IPS-NIHi7 (cell line): ENCODE measurements around the gene ZBTB42.
"Not testable (repeated sequence)": the region's sequence is repeated elsewhere in the genome, so short reads cannot be mapped to it uniquely, and the experiment has no call there.

ENCODE experiments used
- DNase-seq: peaks from one replicate; pipeline ENCODE4 v3.0.0; 2012; ENCODE audit warnings: mixed read lengths; ENCODE audit errors: extremely low spot score

Gene ZBTB42

DNA sequence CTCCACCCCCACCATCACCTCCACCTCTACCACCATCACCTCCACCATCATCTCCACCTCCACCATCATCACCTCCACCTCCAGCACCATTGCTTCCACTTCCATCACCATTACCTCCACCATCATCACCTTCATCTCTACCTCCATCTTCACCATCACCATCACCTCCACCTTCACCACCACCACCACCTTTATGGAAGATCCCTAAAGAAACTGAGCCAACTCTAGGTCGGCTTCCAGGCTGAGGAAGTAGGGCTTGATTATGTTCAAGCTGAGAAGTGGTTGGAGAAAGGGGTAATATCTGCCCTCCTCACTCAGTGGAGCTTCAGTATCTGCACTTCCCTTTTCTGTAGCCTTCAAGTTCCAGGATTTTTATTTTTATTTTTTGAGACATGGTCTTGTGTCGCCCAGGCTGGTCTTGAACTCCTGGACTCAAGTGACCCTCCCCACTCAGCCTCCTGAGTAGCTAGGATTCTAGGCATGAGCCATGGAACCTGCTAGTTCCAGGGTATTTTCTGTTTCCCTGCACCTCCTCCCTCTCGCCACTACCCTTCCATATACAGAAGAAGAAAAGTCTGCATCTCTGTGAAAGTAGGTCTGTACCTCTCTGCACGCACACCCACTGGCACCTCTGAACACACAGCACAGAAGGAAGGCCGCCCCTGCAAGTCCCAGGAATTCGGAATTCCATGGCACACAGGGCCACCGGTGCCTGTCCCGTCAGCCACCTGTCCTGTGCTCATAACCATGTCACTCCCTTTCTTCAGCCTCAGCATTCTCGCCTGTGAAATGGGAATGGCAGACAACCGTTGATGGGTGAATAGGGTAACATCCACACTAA lies 5.9 kb downstream of the ZBTB42 start:
- no peak for DNase-seq

DNA sequence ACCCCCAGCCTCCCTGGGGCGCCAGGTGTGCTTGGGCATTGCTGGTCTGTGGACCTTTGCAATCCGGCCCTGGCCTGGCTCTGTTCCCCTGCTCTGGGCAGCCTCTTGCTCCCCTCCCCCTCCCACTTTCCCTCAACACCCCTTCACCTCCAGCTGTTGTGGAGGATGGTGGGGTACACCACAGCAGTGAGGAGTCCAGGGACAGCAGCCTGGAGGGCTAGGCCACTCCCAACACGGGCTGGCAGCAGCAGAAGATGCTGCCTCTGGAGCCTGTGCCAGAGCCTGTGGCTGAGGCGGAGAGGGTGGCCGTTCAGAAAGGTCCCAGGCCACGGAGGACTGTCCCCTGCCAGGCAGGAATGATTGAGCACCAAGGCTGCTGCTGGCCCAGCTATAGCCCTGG lies 7.6 kb downstream of the ZBTB42 start:
- DNase-seq: no peak

DNA sequence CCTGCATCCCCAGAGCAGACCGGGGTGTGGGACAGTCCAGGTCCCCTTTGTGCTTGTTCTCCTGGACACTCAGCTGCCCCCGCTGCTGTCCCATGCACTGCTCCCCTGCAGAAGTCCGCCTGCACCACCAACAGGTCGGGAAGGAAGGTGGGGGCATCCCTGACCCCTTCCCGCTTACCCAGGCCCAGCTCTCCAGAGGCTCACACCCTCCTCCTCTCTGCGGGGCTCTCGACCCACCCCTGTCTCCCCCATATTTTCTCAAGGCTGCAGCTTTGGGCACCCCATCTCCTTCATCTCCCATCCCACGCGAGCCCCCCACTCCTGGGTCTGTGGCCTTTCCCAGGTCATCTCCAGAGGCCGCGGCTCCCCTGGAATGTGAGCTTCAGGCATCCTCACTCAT lies 9.4 kb downstream of the ZBTB42 start:
- DNase-seq: no peak

DNA sequence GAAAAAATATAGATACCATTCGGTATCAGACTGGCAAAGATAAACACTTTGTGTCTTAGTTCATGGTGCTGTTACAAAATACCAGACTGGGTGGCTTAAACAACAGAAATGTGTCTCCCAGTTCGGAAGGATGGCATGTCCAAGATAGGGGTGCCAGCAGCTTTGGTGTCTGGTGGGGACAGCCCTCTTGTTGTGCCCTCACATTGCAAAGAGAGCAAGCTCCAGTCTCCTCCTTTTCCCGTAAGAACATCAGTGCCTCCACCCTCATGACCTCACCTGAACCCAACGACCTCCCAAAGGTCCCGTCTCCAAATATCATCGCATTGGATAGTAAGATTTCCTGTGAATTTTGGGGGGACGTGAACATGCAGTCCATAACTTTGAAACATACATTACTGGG lies 12.4 kb downstream of the ZBTB42 start:
- no peak for DNase-seq

DNA sequence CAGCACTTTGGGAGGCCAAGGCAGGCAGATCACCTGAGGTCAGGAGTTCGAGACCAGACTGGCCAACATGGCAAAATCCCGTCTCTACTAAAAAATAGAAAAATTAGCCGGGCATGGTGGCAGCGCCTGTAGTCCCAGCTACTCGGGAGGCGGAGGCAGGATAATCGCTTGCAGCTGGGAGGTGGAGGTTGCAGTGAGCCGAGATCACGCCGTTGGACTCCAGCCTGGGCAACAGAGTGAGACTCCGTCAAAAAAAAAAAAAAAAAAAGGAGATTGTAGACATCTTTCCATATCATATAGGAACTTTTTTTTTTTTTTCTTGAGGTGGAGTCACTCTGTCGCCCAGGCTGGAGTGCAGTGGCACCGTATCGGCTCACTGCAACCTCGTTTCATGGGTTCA lies 13.8 kb downstream of the ZBTB42 start:
- not testable (repeated sequence) for DNase-seq

DNA sequence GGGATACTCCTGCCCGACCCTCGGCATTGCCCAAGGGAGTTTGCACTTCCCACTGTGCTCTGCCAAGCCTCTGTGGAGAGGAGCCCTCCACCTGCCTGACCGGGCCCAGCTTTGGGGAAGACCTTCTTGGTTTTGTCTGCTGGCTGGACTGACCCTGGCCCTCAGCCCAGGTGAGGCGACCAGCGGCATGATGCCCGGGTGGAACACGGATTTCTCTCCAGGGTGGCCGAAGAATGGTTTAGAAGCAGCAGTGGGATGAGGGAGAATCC lies 15.6 kb downstream of the ZBTB42 start:
- no peak for DNase-seq

DNA sequence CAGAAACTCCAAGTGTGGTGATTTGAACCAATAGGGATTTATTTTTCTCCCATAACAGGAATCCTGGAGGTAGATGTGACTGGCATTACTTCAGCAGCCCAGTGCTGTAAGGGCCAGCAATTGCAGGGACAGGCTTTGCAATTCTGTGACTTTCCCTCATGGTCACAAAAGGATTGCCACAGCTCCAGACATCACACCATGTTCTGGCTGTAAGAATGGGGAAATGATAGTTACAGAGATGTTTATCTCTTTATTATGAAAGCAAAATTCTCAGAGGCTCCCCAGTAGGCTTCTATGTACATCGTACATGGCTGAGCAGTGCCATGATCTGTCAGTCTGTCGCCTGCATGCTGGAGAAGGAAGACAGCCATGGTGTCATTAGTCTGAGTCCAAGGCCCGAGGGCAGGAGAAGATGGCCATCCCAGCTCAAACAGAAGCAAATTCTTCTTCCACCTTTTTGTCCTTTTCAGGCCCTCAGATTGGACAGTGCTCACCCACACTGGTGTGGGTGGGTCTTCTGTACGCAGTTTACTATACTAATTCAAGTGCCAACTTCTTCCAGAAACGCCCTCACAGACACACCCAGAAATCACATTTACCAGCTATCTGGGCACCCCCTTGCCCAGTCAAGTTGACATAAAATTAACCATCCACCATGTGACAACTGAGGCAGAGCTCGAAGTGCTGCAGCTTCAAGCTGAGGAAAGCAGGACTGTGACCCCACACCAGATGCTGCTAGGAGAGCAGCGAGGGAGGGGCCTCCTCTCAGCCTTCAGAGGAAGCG lies 17.2 kb downstream of the ZBTB42 start:
- DNase-seq: no peak

DNA sequence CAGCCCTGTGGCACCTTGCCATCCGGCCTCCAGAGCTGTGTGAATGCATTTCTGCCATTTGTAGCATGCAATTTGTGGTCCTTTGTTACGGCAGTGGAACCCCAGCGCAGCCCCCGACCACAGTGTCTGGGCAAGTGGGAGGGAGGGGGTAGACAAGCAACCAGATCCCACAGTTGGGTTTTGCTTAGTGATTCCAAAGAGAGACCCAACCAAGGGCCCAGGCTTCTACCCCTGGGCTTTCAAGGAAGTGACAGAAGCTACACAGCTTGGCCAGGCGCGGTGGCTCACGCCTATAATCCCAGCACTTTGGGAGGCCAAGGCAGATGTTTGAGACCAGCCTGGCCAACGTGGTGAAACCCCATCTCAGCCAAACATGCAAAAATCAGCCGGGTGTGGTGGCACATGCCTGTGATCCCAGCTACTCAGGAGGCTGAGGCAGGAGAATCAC lies 17.8 kb downstream of the ZBTB42 start:
- no peak for DNase-seq

DNA sequence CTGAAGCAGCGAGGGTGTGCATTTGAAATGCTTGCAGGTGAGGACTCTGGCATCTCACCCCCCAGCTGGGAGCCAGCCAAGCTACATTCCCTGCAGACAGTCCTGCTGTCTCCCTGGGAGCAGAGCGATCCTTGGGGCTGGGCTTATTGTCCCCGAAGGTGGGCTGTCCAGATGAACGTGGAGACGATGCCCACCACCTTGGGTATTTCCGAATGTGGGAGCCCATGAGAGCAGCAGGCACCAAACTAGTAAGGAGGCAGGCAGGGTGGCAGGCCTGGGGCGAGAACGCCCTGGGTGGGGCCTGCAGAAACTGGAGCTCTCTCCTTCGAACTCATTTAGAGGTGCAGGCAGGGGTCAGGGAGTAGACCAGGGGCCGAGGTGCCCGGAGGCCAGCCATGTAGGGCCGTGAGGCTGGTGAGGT lies 18.5 kb downstream of the ZBTB42 start:
- no peak for DNase-seq

DNA sequence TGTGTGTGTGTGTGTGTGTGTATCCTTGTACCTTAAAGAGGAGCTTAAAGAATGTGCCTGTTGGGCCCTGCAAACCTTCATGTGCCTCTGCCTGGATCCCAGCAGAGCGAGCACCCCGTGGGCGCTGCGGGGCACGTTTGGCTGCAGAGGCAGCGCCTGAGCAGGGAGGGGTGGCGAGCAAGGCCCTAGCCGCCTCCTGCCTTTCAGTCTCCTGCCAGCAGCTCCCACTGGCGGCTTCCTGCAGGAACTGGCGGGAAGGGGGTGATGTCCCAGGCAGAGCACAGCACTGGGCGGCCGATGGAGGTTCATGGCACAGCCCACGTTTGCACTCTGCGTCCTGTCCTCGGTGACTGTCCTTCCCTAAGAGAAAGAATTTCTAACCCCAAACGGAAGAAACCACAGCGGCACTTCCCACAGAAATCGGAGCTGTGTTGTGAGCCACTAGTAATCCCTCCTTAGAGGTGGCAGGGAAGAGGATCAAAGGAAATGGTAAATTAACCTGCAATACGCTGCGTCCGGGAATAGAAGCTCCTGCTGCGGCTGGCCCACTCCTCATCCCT lies 19.8 kb downstream of the ZBTB42 start:
- peak; percentile 77 for DNase-seq

DNA sequence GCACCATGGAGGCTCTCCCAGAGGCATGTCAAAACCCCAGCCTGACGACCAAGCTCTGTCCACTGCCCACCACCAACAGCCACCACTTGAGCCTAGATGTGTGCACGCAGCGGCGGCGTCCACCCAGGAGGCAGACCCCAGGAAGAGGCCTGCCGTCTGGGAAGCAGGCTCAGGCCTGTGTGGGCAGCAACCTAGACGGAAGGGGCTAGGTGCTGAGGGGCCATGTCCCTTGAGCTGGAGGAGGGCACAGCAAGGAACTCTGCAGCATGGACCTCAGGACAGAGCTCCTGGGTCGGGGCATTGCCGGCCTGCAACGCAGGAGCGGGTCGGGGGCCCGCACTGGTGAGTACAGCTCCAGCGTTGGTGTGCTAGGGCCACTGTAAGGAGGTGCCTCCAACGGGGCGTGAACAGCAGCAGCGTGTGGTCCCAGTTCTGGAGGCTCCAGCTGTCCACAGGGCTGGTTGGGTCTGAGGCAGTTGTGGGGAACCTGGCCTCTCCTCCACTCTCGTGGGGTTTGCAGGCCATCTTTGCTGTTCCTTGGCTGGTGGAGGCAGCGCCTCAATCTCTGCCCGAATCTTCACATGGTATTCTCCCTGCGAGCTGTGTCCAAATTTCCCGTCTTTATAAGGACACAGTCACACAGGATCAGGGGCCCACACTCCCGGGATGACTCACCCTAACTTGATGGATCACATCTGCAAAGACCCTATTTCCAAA lies 20.5 kb downstream of the ZBTB42 start:
- no peak for DNase-seq

DNA sequence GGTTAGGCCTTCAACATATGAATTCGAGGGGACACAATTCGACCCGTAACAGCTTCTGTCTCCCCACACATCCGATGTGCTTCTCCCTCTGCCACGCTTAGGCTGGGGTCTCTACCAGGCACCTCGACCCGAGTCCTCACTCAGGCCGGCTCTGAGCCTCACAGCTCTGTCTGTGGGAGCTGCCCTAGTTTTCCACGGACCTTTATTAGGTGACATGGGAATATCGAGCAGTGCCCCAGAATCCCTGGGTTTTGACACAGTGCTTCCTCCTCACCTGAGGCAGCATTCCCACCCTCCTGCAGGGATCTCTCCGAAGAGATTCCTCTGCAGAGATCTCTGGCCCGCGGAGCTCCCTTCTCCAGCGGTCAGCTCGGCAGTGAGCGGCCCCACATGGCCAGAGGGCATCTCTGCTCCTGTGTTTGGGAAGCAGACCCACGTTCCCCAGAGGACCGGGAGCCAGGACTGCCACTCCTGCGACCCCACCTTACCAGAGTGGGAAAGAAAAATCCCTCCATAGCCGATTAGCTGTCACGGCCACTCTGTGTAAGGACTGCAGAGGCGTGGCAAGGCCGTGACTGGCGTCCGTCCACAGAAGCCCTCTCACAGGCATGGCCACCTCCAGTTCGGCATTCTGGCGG lies 21.2 kb downstream of the ZBTB42 start:
- DNase-seq: no peak

DNA sequence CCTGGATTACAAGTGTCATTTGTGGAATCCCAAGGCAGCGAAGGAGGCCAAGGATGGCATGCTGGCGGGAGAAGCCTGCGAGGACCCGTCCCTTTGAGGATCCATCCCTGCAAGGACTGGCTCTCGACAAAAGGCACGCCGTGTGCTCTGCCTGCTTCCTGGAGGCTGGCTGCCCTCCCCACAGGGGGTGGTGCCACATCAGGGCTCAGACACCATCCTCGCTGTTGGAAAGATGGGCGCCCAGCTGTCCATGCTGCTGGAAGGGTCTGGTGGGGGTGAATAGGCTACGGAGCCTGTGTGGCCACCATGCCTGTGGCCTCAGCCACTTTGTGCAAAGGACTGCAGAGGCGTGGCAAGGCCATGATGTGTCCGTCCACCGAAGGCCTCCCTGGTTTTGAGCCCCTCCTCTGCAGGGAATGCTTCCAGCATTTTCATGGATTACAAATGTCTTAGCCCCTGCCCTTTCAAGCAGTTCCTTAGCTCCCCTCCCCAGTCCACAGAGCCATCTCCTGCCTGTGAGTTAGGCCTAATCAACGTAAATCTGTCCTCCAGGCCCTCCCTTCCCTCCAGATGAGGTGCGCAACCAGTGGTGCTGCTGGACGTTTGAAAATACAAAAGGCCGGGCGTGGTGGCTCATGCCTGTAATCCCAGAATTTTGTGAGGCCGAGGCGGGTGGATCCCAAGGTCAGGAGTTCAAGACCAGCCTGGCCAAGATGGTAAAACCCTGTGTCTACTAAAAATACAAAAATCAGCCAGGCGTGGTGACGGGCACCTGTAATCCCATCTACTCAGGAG lies 22.1 kb downstream of the ZBTB42 start:
- no peak for DNase-seq

DNA sequence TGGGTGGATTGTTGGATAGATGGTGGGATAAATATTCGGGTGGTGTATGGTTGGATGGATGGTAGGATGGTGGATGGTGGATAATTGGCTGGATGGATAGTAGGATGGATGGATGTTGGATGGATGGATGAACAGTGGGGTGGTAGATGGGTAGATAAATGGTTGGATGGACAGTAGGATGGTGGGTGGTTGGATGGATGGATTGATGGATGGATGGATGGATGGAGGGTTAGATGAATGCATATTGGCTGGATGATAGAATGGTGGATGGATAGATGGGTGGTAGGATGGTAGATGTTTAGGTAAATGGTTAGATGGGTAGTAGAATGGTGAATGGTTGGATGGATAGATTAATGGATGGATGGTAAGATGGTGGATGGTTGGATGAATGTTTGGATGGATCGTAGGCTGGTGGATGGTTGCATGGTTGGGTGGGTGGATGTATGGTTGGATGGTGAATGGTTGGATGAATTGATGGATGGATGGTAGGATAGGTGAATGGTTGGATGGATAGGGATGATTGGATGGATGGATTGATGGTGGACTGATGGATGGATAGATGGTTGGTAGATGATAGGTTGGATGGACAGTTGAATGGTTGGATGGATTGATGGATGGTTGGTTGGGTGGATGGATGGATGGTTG lies 23.6 kb downstream of the ZBTB42 start:
- no peak for DNase-seq

DNA sequence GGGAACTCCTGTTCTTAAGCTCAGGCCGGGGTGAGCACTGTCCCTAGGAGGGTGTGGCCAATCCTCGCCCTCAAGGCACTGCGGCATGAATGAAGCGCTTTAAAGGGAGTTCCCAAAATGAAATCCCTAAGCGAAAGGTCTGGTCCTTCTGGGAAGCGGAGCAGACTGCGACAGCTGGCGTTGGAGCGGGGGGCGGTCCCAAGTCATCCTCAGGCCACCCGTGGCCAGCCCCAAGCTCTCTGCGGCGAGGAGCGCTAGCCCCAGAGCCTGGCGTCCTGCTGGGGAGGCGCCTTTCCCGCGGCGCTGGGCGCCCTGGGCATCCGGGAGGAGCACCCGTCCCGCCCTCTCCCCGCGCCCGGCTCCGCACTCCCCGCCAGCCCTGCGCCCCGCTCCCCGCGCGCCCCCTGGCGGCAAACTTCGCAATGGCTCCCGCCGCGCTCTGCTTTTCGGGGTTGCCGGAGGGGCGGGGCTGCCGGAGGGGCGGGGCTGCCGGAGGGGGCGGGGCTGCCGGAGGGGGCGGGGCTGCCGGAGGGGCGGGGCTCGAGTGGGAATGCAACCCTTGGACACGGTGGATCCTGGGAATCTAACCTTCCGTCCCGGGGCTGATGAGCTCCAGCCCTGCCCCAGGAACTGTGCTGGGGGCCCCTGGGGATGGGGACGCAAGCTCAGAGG lies 25.4 kb downstream of the ZBTB42 start:
- peak; percentile 90 for DNase-seq

DNA sequence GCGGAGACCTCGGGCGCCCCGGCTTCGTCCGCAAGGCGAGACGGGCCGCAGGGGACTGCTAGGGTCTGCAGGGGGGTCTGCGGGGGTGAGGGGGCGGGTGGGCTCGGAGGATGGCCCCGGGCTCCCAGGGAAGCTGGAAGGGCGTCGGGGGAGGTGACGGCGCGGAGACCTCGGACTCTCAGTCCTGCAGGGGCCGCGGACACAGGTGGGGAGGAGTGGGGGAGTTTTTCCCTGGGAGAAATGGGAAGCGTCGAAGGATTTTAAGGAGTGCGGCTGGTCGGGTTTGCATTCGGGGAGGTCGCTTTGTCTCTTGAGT lies 25.9 kb downstream of the ZBTB42 start:
- no peak for DNase-seq

DNA sequence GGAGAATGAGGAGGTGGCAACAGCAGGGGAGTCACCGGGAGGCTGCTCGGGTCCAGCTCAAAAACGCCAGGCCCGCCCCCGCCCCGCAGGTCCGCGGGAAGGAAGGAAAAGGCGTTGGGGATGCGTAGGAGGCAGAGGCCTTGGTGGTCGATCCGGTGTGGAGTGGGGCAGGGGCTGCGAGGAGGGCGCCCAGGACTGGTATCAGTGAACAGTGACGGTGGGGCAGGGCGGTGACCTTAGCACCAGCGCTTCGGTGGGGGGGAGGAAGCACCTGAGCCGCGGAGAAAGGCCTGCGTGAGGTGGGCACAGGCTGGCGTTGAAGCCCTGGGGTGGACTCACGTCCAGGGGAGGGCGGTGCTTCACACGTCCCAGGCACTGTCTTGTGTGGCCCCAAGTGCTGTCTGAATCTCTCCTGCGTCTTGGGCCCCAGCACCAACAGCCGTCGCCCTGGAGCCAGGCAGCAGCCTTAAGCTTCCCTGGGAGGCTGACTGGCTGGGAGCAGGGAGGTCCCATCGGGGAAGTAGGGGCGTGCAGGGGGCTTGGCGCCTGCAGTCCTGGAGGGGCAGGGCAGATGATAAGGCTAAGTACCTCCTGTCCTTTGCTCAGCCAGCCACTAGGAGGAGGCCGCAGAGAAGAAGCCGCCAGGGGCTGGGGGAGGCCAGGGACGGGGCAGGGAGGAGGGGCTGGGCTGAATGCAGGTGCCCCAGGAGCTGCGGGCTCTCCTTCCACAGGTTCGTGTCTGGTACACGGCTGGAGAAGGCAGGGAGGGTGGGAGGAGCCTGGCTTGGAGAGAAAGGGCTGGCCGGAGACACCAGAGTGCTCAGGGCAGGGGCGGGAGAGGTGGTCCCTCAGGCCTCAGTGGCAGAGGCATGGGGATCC lies 26.5 kb downstream of the ZBTB42 start:
- DNase-seq: peak; percentile 93

DNA sequence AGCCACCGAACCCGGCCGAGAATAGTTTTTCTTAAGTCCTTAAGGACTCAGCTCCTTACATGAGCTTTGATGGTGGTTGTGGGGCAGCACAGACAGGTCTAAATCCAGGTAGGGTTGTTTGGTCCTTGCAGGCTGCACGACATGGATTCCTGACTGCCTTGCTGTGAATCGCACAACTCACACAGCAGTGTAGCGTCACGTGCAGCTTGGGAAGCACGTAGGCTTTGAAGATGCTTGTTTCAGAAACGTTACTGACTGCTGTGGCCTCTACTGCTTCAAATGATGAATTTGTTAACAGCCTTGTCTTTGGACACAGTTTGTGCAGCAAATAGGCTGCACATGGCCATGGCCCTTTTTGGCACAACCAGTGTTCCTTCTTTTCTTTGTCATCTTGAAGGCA lies 29.9 kb downstream of the ZBTB42 start:
- DNase-seq: no peak
